NCI-H2029 treated with DMSO at 0.1 percent for 48 hours (cell line): ENCODE results near the gene RPL28.

Experiments used
- DNase-seq: peaks from one replicate; lab custom pipeline; 2025; lab: John Stamatoyannopoulos, UW

The RPL28 gene

DNA sequence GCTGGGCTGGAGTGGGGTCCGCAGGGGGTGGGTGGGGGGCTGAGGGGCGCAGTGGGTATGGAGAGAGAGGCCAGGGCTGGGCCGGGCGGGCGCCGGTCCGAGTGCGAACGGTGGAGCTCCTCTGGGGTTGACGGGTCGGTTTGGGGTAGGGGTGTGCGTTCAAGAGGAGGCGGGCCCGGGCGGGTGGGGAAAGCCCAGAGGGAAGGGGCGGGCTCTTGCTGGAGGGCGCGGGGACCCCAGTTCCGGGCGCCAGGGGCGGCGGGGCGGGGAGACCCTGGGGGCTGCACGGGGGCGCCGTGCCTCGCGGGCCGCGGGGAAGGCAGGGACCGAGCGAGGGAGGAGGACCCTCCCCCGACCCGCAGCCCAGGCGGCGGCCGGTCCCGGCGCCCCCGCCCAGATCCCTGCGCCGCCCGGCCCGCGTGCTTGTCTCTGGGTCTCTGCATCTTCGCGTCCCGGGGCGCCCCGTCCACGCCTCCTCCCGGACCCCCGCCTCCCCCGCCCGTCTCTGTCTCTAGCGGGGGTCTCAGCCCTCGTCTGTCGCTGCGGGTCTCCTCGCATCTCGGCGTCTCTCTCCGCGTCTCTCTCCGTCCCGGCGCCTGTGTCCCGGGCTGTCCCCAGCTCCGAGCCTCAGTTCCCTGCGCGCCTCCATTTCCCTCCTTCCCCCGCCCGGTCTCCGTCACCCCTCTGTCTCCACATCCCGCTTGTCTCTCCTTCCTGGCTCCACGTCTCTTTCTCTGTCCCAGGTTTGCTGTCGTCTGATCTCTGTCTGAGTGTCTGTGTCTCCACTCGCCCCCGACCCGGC, 65.6 kb downstream of the RPL28 start:
- DNase-seq, result no peak

DNA sequence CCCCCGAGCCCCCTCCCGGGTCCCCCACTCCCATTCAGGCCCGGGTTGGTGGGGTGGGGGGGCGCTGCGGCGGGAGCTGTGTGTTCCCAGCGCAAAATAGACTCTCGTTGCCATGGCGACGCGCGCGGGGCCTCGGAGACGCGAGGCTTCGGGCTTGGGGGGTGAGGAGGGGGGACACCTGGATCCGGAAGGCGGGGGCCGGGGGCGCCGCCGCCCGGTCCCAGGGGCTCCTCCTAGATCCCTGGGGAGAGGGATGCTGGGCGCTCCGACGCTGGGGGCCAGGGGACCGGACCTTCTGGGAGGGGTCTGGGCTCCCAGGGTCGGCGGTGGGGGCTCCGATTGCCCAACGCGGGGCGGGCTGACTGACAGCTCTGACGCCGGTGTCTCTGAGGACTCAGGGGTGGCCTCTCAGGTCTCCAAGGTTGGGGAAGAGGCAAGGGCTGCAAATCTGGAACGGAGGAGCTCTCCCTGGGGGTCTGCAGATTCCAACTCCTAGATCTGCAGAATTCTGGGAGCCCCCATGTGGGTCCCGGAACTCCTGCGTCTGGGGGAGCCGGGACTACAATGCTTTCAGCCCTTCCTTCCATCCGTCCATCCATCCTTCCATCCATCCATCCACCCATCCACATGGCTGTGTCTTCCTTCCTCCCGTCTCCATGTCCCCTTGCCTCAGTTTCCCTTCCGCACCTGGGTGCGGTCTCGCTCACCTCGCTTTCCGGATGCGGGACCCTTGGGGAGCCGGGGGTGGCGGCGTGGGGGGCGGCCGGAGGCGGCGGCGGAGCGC, 66.4 kb downstream of the RPL28 start:
- DNase-seq, result no peak
